SKM-1 (cell line): ENCODE measurements around the gene KRTAP10-1.

ENCODE experiments used
- DNase-seq: peaks from one replicate; lab custom pipeline; 2025; ENCODE audit not compliant: unreplicated experiment; lab: John Stamatoyannopoulos, UW

KRTAP10-1 gene

DNA sequence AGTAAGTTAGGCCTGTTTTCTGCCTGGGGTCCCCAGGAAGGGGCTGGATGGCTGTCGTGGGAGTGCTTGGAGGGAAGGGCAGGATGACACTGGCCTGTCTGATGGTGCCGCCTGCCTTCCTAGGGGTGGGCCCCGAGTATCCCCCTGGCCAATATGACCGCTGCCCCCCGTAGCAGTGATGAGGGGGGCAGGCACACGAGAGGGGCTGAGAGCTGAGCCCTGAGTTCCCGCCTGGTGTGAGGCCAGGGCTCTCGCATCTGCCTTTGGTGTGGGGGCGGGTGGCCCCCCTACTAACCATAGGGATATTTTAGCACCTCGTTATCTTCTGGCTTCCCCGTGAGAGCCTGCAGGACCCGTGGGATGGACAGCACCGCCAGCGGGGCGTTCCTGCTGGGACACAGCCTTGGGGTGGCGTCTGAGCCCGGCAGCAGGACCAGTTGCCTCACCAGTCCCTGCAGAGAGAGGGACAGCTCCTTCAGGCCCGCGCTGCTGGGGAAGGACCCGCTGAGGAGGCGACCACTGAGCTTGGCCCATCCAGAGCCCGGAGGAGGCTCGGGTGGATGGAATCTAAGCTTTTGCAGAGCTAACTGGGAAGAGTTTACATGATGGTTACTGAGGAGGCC, 10.4 kb downstream of the KRTAP10-1 start:
- DNase-seq: no peak

DNA sequence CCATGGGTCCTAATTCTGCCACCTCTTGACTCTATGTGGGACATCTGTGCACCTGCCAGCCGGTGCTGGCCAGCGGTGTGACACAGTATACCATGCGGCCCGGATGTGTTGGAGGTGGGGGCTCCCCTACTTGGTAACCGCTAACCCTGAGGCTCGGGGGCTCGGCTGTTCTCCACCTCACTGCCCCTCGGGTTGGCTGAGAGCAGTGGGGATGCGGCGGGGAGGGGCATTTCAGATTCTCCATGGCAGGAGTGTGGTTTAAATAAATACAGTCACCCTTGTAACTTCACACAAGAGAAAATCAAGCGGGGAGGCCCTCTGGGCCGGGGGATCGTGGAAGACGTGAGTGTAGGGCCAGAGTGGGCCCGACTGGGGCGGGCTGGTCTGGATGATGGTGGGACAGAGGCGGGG, 11.0 kb downstream of the KRTAP10-1 start:
- no peak for DNase-seq

DNA sequence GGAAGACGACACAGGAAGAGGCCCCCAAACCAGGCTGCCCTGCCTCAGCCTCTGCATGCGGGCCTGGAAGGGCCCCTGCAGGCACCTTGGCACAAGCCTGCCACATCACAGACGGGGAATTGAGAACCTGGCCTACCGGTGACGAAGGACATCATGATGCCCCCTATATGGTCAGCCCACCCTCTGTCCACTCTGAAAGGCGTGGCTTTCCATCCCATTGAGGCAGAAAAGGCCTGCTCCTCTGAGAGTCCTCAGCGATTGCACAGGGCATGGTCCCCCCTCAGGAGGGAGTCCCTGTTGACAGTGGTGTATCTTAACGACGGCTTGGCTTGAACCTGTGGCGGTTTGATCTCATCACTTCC, 11.4 kb downstream of the KRTAP10-1 start:
- DNase-seq: no peak

DNA sequence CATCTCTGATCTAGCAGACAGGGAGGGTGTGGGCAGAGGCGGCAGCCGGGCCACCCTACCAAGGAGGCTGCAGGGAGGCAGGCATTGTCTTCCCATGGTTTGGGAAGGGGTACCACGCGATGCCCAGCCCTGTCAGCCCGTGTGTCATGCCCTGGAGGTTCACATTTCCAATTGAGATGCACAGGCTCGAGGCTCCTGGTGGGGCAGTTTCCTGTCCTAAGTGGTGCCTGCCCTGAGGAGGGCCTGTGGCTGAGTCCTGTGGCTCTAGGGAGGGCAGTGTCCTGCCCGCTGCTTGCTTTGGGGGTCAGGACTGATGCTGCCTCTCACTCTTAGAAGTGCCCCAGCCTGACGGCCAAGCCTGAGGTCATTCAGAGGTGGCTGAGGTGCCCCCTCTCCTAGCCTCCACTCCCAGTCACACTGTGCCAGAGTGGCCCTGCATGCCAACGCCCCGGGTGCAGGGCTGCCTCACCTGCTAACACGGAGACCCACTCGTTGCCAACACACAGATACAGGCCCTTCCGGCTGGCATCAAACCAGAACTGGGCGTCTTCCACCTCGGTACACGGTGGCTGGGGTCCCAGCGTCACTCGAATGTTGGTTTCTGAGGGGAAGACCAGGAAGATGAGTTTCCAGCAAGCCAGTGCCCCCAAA, 11.9 kb downstream of the KRTAP10-1 start:
- DNase-seq: no peak

DNA sequence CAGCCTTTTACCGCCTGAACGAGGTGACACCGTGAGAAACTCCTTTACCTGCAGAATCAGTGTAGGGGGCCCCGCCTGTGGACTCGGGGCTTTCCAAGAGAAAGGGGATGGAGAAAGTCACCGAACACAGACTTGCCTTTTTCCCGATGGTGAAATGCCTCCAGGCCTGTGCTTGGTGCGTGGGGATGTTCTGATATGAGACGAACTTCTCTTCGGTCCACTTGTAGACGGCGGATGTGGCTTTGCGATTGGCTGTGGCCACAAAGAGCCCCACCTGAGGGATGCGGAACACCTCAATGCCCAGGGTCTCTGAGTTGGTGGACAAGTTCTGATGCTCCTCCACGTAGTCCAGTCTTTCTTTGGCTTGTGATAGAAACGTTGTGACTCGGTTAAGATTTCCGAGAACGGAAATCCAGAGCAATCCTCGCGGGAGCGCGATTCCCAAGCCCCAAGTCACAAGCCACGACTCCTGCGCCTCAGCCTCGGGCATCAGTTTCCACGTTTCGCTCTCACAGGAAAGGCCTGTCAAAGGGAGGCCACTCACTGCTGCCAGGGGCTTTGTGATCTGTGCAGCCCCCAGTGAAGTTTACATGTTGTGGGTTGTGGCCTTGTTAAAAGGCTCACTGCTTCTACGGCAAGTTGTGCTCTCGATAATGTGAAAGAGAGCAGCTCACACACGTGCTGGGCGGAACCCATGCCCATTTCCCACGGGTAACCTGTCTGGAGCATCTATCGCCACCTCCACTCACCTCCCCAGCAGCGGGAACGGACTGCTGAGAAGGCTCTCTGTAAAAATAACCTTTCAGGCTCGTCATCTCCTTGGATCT, 12.6 kb downstream of the KRTAP10-1 start:
- no peak for DNase-seq

DNA sequence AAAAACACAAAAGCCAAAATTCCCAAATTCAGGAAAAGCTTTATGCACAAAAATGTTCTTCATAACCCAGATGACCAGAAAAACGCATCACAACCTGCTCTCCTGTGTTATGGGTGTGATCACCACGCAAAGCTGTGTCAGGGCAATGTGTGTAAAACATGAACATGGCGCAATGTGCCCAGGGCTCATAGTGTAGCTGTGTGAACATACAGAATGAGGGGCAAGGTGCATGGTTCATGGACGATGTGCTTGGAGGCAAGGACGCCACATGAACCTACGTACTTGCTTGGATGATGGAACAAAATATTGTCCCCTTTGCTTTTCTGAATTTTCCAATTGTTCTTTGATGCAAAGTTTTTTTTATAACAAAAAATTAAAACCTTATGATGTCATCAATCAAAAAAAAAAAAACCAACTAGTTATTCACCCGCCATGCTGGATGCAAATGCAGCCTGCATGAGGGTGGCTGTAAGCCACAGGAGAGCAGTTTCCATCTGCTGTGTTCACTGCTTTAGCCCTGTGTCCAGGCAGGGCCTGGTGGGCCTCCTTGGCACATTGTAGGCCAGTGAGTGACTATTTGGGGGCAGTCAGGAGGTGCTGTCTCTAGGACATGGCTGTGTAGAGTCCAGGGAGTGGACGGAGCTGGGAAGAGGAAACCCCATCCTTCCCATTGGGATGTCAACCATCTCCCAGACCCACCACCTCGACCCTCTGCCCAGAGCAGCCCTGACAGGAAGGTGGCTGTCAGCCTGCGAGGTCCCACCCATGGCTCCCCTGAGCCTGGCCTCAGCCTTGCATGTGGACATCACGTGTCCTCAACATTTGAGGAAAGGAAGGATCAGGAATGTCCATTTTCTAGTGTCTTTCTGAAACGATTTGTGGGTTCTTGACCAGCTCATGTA, 13.6 kb downstream of the KRTAP10-1 start:
- no peak for DNase-seq

DNA sequence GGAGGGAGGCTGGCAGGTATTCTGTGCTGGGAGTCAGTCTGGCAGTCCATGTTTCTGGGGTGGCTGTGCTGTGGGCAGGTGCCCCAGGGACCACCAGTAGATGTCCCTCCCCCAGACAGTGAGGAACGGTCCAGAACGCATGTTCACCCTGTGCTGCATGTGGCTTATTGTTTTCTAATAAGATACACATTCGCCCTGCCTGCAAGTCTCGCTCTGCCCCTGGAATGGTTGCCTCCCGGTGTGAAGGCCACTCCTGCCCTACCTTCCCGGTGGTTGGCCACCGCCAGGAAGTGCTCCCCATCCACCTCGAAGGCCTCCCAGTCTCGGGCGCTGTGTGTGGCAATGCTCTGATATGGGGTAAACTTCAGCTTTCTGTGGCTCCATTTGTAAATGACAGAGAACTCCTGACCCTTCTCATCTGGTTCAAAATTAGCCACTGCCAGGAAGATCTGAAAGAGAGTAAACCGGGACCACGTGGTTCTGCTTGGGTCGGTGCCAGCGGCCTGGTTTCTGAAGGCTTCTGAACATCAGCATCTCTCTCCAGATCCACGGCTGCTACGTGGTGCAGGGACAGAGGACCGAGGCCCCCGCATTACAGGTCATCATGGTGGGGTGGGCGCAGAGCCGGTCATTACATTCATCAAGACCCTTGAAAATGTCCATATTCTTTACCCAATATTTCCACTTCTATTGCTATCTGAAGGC, 14.5 kb downstream of the KRTAP10-1 start:
- no peak for DNase-seq

DNA sequence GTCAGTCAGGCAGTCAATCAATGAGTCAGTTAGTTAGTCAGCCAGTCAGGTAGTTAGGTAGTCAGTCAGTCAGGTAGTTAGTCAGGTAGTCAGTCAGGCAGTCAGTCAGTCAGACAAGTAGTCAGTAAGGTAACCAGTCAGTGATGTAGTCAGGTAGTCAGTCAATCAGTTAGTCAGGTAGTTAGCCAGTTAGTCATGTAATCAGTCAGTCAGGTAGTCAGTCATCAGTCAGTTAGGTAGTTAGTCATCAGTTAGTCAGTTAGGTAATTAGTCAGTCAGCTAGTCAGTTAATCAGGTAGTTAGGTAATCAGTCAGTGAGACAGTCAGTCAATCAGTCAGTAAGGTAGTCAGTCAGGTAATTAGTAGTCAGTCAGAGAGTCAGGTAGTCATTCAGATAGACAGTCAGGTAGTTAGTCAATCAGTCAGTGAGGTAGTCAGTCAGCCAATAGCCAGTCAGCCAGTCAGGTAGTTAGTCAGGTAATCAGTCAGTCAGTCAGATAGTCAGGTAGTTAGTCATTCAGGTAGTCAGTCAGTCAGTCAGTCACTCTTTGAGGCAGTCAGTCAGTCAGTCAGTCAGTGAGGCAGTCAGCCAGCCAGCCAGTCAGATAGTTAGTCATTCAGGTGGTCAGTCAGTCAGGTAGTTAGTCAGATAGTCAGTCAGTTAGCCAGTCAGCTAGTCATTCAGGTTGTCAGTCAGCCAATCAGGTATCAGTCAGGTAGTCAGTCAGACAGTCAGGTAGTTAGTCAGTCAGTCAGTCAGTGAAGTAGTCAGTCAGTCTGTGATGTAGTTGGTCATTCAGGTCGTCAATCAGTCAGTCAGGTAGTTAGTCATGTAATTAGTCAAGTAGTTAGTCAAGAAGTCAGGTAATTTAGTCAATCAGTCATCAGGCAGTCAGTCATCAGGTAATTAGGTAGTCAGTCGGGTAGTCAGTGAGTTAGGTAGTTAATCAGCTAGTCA, 15.3 kb downstream of the KRTAP10-1 start:
- DNase-seq: no peak

DNA sequence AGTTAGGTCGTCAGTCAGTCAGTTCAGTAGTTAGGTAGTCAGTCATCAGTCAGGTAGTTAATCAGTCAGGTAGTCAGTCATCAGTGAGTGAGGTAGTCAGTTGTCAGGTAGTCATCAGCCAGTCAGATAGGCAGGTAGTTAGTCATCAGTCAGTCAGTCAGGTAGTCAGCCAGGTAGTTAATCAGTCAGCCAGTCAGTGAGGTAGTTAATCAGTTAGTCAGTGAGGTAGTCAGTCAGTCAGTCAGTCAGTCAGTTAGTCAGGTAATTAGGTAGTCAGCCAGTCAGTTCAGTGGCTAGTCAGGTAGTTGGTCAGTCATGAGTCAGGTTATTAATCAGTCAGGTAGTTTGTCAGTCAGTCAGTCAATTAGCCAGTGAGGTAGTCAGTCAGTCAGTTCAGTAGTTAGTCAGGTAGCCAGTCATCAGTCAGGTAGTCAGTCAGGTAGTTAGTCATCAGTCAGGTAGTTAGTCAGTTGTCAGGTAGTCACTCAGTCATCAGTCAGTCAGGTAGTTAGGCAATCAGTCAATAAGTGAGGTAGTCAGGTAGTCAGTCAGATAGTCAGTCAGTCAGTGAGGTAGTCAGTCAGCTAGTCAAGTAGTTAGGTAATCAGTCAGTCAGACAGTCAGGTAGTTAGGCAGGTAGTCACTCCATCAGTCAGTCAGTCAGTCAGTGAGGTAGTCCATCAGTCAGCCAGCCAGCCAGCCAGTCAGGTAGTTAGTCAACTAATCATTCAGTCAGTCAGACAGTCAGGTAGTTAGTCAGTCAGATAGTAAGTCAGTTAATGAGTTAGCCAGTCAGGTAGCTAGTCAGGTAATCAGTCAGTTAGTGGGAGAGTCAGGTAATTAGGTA, 16.2 kb downstream of the KRTAP10-1 start:
- no peak for DNase-seq

DNA sequence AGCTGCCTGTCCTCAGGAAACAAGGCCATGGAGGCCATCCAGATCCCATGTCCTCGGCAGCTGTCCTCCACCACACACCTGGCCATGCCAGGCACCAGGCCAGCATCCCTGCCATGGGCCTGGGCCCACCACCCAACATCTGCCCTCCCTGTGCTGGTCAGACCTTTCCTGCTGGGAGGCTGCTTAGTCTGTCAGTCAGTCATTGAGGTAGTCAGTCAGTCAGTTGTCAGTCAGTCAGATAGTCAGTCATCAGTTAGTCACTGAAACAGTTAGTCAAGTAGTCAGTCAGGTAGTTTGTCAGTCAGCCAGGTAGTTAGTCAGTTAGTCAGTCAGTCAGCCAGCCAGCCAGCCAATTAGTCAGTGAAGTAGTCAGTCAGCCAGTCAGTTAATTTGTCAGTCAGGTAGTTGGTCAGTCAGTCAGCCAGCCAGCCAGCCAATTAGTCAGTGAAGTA, 17.2 kb downstream of the KRTAP10-1 start:
- DNase-seq: no peak

DNA sequence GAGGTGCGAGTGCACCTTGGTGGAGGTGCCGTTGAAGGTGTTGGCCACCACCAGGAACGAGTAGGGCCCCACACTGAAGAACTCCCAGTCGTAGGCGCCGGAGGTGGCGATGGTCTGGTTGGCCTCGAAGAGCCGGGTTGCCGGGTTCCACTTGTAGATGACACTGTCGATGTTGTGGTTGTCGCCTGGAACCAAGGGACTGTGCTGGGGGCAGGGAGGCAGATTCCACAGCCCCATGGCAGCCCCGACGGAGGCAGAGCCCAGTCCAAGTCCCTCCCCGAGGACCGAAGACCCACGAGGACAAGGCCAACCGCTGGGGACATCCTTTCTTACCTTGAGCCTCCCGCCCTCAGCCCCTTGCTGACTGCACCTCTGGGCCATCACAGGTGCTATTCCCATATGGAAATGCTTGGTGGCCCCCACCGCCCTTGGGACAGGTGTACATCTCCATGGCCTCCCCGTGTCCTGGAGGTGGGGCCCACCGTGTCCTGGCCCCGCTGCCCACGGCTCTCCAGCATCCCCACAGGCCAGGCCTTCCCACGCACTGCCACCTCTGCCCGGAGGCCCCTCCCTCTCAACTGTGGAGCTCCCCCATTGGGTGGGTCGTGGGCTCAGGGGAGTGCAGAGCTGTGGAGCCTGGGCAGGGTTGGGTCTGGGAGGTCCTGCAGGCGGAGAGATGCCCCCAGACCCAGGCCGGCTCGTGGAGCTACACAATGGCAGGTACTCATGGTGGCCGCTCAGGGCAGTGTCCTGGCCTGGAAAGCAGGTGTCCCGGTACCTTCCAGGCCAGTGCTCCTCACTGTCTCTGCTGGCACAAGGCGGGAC, 17.9 kb downstream of the KRTAP10-1 start:
- no peak for DNase-seq

DNA sequence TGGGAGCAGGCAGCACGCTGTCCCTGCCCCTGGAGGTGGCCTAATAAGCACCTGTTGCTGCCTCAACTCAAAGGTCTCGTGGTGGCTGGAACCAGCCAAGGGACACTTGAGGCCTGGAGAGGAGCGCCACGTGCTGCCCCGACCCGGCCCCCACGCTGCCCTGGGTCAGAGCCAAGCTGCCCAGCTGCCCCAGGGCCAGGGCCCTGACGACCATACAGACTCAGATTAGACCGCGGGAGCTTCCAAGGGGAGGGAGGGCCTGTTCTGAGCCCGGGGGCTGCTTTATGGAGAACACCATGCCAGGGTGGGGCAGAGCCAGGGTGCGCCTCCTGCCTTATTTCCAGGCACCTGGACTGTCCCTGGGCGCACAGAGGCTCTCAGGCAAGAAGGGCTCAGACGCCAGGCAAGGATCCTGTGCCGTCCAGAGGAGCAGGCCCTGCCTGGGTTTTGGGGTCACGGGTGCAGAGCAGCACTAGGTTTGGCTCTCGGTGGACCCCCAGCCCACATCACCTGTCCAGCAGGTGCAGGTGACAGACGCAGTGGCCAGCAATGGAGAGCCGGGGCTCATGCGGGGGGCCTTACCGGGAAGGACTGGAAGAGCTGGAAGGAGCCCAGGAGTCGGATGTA, 18.6 kb downstream of the KRTAP10-1 start:
- DNase-seq: no peak

DNA sequence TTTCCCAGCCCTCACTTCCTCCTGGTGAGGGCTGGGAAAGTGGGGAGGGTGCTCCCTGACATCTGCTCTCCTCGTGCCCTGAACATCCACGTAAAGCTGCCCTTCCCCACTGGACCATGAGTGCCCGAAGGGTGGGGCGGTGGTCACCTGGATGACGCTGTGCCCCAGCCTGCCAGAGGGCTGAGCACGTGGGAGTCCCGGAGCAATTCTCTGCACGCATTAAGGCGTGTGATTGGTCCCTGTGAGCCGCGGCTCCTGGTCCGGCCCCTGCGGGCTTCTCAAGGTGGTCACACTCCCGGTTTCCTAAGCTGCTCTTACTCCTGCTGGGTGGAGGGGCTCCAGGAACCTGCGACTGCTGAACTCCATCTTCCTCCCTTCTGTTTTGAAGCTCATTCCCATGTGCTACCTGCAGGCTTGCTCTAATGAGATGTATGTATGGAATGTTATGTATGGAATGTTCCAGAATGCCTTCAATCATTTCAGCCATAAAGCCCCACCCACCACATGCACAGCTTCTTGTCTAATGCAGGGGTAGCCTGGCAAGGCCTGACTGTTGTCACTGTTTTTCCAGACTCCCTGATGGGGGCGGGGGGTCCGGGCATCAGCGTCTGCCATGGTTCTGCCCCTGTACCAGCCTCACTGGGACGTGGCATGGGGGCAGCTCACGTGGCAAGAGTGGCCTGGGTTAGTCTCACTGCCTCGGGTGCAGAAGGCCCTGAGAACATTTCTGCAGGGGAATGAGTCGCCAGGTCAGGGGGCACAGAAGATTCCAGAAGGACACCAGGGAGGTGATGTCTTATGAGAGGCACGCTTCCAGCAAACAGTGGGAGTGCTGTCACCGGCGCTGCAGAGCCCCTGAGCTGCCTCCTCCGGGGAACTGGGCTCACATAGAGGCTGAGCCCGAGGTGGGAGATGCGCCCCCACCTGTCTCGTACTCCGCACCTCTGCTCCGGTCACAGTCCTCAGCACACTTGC, 19.4 kb downstream of the KRTAP10-1 start:
- no peak for DNase-seq

DNA sequence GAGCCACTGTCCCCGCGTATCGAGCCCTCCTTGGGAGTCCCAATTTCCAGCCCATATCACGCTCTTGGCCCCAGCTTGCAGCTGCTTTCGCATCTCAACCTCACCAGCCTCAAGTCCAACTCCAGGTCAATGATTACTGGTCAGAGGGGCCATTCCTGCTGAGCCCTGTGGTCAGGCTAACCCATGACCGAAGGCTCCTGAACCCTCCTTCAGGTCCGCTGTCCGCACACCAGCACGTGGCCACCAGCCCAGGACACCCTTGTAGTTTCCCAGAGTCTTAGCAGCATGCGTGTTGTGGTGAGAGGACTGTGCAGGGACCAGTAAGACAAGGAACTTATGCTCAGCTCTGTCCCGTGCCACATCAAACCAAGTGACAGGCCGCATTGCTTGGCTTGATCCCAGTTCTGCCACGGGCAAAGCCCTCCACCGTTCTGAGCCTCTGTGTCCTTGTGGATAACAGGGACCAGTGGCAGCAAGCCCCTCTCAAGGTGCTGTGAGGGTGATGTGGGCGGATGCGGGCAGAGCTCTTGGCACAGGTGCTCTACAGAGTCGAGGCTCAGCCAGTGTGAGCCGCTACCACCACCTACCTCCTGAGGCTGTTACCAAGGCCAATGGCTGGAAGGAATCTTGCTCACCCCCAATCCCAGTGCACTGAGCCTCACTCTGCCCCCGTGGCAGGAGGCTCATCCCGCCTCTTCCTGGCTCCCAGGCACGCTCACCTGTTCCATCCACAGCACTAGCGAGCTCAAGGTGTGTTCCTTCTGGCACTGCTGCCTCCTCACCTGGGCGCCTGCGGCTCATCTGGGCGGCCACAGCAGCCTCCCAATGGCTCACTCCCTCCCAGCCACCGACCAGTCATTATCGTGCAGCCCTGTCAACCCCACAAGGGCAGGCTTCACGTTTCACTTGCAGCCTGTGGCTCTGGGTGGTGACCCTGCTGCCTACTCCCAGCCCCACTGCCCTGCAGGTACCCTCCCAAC, 20.4 kb downstream of the KRTAP10-1 start:
- DNase-seq: no peak

DNA sequence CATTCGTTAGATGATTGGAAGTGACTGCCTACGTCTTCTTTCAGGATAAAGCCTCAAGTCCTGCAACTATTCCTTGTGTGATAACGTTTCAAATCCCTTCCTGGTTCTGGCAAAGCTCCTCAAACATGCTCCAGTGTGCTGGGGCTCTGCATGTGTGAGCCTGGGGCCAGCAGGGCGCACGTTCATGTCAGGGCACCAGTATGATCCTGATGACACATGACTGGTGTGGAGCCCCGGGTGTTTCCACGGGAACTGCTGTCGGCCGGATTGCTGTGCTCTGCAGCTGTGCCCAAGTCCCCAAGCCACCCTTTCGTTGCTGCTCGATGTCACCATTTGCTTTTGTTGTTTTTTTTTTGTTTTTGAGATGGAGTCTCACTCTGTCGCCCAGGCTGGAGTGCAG, 21.3 kb downstream of the KRTAP10-1 start:
- DNase-seq: no peak
